GM23338 (cell line): ENCODE results near the gene PSMD12. TPM values are rescaled to one million over a fixed set of nuclear protein-coding genes. Genes with fewer than 3 reads are reported as not detected.
A peak's percentile ranks its signal among the peaks of the same experiment; 100 is the strongest.

Experiments
- ATAC-seq: fragments of 200-7000 bp; cut with Tn5 transposase; 3 replicates; pipeline ENCODE4 v1.9.1; 2020
- DNase-seq: peaks from one replicate; pipeline ENCODE4 v3.0.0-alpha.2; 2015; ENCODE audit warnings: low spot score
- H2AFZ ChIP-seq: fragments of 200-600 bp; sonication (generic); 2 replicates; pipeline ENCODE4 v1.8.0; 2016; ENCODE audit warnings: antibody characterized with exemption, mild to moderate bottlenecking, moderate library complexity
- H3F3A ChIP-seq: fragments of 200-600 bp; sonication (generic); replicated peaks from 2 replicates; pipeline ENCODE4 v1.8.0; 2017; ENCODE audit warnings: antibody characterized with exemption, mixed run types, low read depth
- H3K27ac ChIP-seq: fragments of 200-600 bp; sonication (generic); 2 replicates; pipeline ENCODE4 v1.6.1; 2016; ENCODE audit warnings: low read depth
- H3K27me3 ChIP-seq: fragments of 200-600 bp; sonication (generic); 2 replicates; pipeline ENCODE4 v1.8.0; 2016; ENCODE audit warnings: mild to moderate bottlenecking, mixed run types, moderate library complexity; ENCODE audit not compliant: insufficient read depth
- H3K36me3 ChIP-seq: fragments of 200-600 bp; sonication (generic); 2 replicates; pipeline ENCODE4 v1.8.0; 2016; ENCODE audit warnings: mild to moderate bottlenecking; ENCODE audit not compliant: insufficient read depth
- H3K4me1 ChIP-seq: fragments of 200-600 bp; sonication (generic); 2 replicates; pipeline ENCODE4 v1.8.0; 2016; ENCODE audit warnings: mild to moderate bottlenecking, moderate library complexity; ENCODE audit not compliant: insufficient read depth
- H3K4me2 ChIP-seq: fragments of 200-600 bp; sonication (generic); 2 replicates; pipeline ENCODE4 v1.7.1; 2017; ENCODE audit warnings: mixed run types
- H3K4me3 ChIP-seq: fragments of 200-600 bp; sonication (generic); 2 replicates; pipeline ENCODE4 v1.6.1; 2016; ENCODE audit warnings: mixed run types
- H3K79me2 ChIP-seq: fragments of 200-600 bp; sonication (generic); replicated peaks from 2 replicates; pipeline ENCODE4 v1.8.0; 2017; ENCODE audit warnings: mild to moderate bottlenecking; ENCODE audit not compliant: insufficient read depth
- H3K9me2 ChIP-seq: fragments of 200-600 bp; sonication (generic); 2 replicates; pipeline ENCODE4 v1.8.0; 2017; ENCODE audit not compliant: insufficient read depth
- H4K20me1 ChIP-seq: fragments of 200-600 bp; sonication (generic); replicated peaks from 2 replicates; pipeline ENCODE4 v1.8.0; 2017; ENCODE audit warnings: mild to moderate bottlenecking; ENCODE audit not compliant: insufficient read depth
- H3K27ac Mint-ChIP-seq: 2 replicates; pipeline ENCODE4 v1.8.0; 2020; ENCODE audit warnings: inconsistent platforms, mild to moderate bottlenecking, moderate library complexity, mixed read lengths
- H3K27me3 Mint-ChIP-seq: 3 replicates; pipeline ENCODE4 v1.8.0; 2022; ENCODE audit warnings: low read depth, mild to moderate bottlenecking, moderate library complexity, mixed read lengths, inconsistent platforms; ENCODE audit not compliant: insufficient read depth, poor library complexity
- H3K36me3 Mint-ChIP-seq: 3 replicates; pipeline ENCODE4 v1.8.0; 2021; ENCODE audit warnings: low read depth, mild to moderate bottlenecking, inconsistent platforms, moderate library complexity, mixed read lengths
- H3K4me1 Mint-ChIP-seq: 3 replicates; pipeline ENCODE4 v1.8.0; 2020; ENCODE audit warnings: mild to moderate bottlenecking, inconsistent platforms, mixed read lengths
- H3K4me3 Mint-ChIP-seq: 3 replicates; pipeline ENCODE4 v1.8.0; 2021; ENCODE audit warnings: moderate library complexity, mild to moderate bottlenecking, inconsistent platforms, mixed read lengths
- H3K9me3 Mint-ChIP-seq: 3 replicates; pipeline ENCODE4 v1.8.0; 2020; ENCODE audit warnings: moderate library complexity, mild to moderate bottlenecking, inconsistent platforms, mixed read lengths
- EZH2 ChIP-seq: fragments of 200-600 bp; sonication (generic); IDR thresholded peaks from one replicate; pipeline ENCODE4 v1.8.0; 2017; ENCODE audit warnings: antibody characterized with exemption, mild to moderate bottlenecking, low read depth; ENCODE audit not compliant: unreplicated experiment
- EZH2phosphoT487 ChIP-seq: fragments of 200-600 bp; sonication (generic); IDR thresholded peaks from one replicate; pipeline ENCODE4 v1.8.1; 2018; ENCODE audit warnings: antibody characterized with exemption; ENCODE audit not compliant: unreplicated experiment
- JUNB ChIP-seq: IDR thresholded peaks from one replicate; pipeline ENCODE4 v1.6.1; 2016; ENCODE audit warnings: antibody characterized with exemption; ENCODE audit not compliant: unreplicated experiment
- NANOG ChIP-seq: IDR thresholded peaks from 2 replicates; pipeline ENCODE4 v1.6.1; 2016; ENCODE audit warnings: antibody characterized with exemption, borderline replicate concordance
- ZNF331 ChIP-seq: fragments of 250-450 bp; sonication (Bioruptor Pico); IDR thresholded peaks from 2 replicates; pipeline ENCODE4 v1.5.0; 2020; ENCODE audit warnings: low read depth, mild to moderate bottlenecking, moderate library complexity
- polyA plus RNA-seq: library from polyadenylated mRNA; unstranded; fragments of >200 nt; fragmentation: Nextera tagmentation; extraction: Ambion mirVana; gene quantifications from 2 replicates; pipeline ENCODE4 v1.2.1, GENCODE V29; 2016
- total RNA-seq: library from RNA; depleted of rRNA; stranded (reverse); fragments of >200 nt; shearing (Covaris generic); gene quantifications from 2 replicates; pipeline ENCODE4 v1.2.3, GENCODE V29; 2014
- TF ChIP-seq, protein P1 (sequence below), 2 experiments: fragments of 200-600 bp in 1 of 2; sonication (generic) in 1 of 2; conservative IDR thresholded peaks; 2 replicates each; pipeline versions ENCODE4 v1.5.1 to v1.6.1; 2016 to 2017; ENCODE audit warnings: antibody characterized with exemption in 2 of 2, low read depth in 2 of 2, mild to moderate bottlenecking in 2 of 2, moderate library complexity in 1 of 2
- TF ChIP-seq, protein P2 (sequence below): IDR thresholded peaks from 2 replicates; pipeline ENCODE4 v1.6.1; 2016; ENCODE audit warnings: antibody characterized with exemption
- TF ChIP-seq, protein P3 (sequence below): fragments of 250-450 bp; sonication (Bioruptor Pico); IDR thresholded peaks from 2 replicates; pipeline ENCODE4 v1.5.0; 2020; ENCODE audit warnings: mild to moderate bottlenecking, moderate library complexity
- TF ChIP-seq, protein P4 (sequence below): IDR thresholded peaks from one replicate; pipeline ENCODE4 v1.6.1; 2018; ENCODE audit warnings: antibody characterized with exemption; ENCODE audit not compliant: unreplicated experiment

The PSMD12 gene
- total and polyA plus RNA-seq, 2 experiments from 2014 or later, result 73.7 to 146 TPM

DNA sequence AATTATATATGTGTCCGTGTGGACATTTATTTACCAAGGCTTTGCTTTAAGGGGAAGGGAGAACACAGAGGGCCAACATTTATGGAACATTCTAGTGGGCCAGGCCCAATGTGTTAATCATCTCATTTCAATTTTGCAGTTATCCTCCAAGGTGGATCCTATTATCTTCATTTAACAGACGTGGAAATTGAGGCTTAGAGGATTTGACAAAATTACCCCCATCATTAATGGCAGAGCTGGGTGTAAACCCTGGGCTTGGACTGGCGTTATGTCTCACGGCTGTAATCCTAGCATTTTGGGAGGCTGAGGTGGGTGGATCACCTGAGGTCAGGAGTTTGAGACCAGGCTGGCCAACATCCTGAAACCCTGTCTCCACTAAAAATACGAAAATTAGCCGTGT is 37.1 kb upstream of the PSMD12 start:
- Histone ChIP-seq H3K9me2 (no peaks in the 10 kb centered on the region), H3F3A (no peaks in the 10 kb centered on the region), H3K4me1 (peaks cover 32% of the 10 kb centered on the region), H3K79me2 (peaks cover 99% of the 10 kb centered on the region), H3K27ac (0 out of 2 replicates have a peak overlapping the region, but pooled peaks have one; percentile 35), H4K20me1 (peaks cover 16% of the 10 kb centered on the region), H3K4me2 (no peak overlapping the region), H2AFZ (no peak overlapping the region), H3K27me3 (no peaks in the 10 kb centered on the region), H3K36me3 (no peaks in the 10 kb centered on the region), H3K4me3 (no peak overlapping the region)
- TF ChIP-seq, protein P1, sequence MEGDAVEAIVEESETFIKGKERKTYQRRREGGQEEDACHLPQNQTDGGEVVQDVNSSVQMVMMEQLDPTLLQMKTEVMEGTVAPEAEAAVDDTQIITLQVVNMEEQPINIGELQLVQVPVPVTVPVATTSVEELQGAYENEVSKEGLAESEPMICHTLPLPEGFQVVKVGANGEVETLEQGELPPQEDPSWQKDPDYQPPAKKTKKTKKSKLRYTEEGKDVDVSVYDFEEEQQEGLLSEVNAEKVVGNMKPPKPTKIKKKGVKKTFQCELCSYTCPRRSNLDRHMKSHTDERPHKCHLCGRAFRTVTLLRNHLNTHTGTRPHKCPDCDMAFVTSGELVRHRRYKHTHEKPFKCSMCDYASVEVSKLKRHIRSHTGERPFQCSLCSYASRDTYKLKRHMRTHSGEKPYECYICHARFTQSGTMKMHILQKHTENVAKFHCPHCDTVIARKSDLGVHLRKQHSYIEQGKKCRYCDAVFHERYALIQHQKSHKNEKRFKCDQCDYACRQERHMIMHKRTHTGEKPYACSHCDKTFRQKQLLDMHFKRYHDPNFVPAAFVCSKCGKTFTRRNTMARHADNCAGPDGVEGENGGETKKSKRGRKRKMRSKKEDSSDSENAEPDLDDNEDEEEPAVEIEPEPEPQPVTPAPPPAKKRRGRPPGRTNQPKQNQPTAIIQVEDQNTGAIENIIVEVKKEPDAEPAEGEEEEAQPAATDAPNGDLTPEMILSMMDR (conservative IDR thresholded peaks at IDR 0.05; ENCODE audit: low read depth in 2 of 2), result no peak
- TF ChIP-seq JUNB (no peak), EZH2 (no peak), ZNF331 (CRISPR knock-in tag) (no peak), NANOG (no peak), EZH2phosphoT487 (no peak)
- TF ChIP-seq, protein P2, sequence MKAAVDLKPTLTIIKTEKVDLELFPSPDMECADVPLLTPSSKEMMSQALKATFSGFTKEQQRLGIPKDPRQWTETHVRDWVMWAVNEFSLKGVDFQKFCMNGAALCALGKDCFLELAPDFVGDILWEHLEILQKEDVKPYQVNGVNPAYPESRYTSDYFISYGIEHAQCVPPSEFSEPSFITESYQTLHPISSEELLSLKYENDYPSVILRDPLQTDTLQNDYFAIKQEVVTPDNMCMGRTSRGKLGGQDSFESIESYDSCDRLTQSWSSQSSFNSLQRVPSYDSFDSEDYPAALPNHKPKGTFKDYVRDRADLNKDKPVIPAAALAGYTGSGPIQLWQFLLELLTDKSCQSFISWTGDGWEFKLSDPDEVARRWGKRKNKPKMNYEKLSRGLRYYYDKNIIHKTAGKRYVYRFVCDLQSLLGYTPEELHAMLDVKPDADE, result no peak
- TF ChIP-seq, protein P3, sequence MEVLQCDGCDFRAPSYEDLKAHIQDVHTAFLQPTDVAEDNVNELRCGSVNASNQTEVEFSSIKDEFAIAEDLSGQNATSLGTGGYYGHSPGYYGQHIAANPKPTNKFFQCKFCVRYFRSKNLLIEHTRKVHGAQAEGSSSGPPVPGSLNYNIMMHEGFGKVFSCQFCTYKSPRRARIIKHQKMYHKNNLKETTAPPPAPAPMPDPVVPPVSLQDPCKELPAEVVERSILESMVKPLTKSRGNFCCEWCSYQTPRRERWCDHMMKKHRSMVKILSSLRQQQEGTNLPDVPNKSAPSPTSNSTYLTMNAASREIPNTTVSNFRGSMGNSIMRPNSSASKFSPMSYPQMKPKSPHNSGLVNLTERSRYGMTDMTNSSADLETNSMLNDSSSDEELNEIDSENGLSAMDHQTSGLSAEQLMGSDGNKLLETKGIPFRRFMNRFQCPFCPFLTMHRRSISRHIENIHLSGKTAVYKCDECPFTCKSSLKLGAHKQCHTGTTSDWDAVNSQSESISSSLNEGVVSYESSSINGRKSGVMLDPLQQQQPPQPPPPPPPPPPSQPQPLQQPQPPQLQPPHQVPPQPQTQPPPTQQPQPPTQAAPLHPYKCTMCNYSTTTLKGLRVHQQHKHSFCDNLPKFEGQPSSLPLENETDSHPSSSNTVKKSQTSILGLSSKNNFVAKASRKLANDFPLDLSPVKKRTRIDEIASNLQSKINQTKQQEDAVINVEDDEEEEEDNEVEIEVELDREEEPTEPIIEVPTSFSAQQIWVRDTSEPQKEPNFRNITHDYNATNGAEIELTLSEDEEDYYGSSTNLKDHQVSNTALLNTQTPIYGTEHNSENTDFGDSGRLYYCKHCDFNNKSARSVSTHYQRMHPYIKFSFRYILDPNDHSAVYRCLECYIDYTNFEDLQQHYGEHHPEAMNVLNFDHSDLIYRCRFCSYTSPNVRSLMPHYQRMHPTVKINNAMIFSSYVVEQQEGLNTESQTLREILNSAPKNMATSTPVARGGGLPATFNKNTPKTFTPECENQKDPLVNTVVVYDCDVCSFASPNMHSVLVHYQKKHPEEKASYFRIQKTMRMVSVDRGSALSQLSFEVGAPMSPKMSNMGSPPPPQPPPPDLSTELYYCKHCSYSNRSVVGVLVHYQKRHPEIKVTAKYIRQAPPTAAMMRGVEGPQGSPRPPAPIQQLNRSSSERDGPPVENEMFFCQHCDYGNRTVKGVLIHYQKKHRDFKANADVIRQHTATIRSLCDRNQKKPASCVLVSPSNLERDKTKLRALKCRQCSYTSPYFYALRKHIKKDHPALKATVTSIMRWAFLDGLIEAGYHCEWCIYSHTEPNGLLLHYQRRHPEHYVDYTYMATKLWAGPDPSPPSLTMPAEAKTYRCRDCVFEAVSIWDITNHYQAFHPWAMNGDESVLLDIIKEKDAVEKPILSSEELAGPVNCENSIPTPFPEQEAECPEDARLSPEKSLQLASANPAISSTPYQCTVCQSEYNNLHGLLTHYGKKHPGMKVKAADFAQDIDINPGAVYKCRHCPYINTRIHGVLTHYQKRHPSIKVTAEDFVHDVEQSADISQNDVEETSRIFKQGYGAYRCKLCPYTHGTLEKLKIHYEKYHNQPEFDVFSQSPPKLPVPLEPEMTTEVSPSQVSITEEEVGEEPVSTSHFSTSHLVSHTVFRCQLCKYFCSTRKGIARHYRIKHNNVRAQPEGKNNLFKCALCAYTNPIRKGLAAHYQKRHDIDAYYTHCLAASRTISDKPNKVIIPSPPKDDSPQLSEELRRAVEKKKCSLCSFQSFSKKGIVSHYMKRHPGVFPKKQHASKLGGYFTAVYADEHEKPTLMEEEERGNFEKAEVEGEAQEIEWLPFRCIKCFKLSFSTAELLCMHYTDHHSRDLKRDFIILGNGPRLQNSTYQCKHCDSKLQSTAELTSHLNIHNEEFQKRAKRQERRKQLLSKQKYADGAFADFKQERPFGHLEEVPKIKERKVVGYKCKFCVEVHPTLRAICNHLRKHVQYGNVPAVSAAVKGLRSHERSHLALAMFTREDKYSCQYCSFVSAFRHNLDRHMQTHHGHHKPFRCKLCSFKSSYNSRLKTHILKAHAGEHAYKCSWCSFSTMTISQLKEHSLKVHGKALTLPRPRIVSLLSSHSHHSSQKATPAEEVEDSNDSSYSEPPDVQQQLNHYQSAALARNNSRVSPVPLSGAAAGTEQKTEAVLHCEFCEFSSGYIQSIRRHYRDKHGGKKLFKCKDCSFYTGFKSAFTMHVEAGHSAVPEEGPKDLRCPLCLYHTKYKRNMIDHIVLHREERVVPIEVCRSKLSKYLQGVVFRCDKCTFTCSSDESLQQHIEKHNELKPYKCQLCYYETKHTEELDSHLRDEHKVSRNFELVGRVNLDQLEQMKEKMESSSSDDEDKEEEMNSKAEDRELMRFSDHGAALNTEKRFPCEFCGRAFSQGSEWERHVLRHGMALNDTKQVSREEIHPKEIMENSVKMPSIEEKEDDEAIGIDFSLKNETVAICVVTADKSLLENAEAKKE (CRISPR knock-in tag), result no peak
- TF ChIP-seq, protein P4, sequence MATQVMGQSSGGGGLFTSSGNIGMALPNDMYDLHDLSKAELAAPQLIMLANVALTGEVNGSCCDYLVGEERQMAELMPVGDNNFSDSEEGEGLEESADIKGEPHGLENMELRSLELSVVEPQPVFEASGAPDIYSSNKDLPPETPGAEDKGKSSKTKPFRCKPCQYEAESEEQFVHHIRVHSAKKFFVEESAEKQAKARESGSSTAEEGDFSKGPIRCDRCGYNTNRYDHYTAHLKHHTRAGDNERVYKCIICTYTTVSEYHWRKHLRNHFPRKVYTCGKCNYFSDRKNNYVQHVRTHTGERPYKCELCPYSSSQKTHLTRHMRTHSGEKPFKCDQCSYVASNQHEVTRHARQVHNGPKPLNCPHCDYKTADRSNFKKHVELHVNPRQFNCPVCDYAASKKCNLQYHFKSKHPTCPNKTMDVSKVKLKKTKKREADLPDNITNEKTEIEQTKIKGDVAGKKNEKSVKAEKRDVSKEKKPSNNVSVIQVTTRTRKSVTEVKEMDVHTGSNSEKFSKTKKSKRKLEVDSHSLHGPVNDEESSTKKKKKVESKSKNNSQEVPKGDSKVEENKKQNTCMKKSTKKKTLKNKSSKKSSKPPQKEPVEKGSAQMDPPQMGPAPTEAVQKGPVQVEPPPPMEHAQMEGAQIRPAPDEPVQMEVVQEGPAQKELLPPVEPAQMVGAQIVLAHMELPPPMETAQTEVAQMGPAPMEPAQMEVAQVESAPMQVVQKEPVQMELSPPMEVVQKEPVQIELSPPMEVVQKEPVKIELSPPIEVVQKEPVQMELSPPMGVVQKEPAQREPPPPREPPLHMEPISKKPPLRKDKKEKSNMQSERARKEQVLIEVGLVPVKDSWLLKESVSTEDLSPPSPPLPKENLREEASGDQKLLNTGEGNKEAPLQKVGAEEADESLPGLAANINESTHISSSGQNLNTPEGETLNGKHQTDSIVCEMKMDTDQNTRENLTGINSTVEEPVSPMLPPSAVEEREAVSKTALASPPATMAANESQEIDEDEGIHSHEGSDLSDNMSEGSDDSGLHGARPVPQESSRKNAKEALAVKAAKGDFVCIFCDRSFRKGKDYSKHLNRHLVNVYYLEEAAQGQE, result no peak
- Mint-ChIP-seq H3K27me3 (peaks cover 5% of the 10 kb centered on the region), H3K4me3 (no peak overlapping the region), H3K36me3 (peaks cover 3% of the 10 kb centered on the region), H3K27ac (no peak overlapping the region), H3K9me3 (no peaks in the 10 kb centered on the region), H3K4me1 (peaks cover 34% of the 10 kb centered on the region)
- DNase-seq (no peak), ATAC-seq (no peak)
